Endothelial cell of umbilical vein (primary cell): ENCODE data around the gene KCNQ2. TPM values are rescaled to one million over a fixed set of nuclear protein-coding genes. Genes with fewer than 3 reads are reported as not detected.

Experiments used
- BruUV-seq: library from RNA; stranded (reverse); fragments of 400-500 nt; replicated peaks from 2 replicates; lab custom pipeline; 2021; lab: Mats Ljungman, UMichigan
- CTCF ChIA-PET: fragments of 300-600, 350-600 bp; sonication (Branson Sonifier 250); formaldehyde crosslinking; loops from one replicate; lab custom pipeline; 2021; ENCODE audit warnings: antibody characterized with exemption, inconsistent platforms; lab: Charles Lee
- POLR2A ChIA-PET: fragments of 300-600, 350-600 bp; sonication (Branson Sonifier 250); formaldehyde crosslinking; loops from one replicate; lab custom pipeline; 2021; ENCODE audit warnings: antibody characterized with exemption, inconsistent platforms; lab: Charles Lee
- DNase-seq: peaks from one replicate; pipeline ENCODE4 v3.0.0-alpha.2; 2011; ENCODE audit warnings: low read depth, low spot score
- FAIRE-seq: peaks from 2 replicates; lab custom pipeline; 2011; peaks lifted over from hg19 to GRCh38; lab: Jason Lieb, UNC
- H2AFZ ChIP-seq: 2 replicates; pipeline ENCODE4 v1.6.0; 2012; ENCODE audit warnings: low read depth, low read length, control low read depth, inconsistent platforms
- H3K27ac ChIP-seq: 2 replicates; pipeline ENCODE4 v1.5.1; 2011; ENCODE audit warnings: low read depth, mild to moderate bottlenecking, control low read depth, low read length, moderate library complexity; ENCODE audit not compliant: insufficient read depth
- H3K27me3 ChIP-seq, 2 experiments: 2 replicates each; pipeline versions ENCODE4 v1.6.0 to v1.6.1; 2011; ENCODE audit warnings: low read length in 2 of 2, mixed read lengths in 1 of 2; ENCODE audit not compliant: control insufficient read depth in 2 of 2, insufficient read depth in 2 of 2
- H3K36me3 ChIP-seq, 2 experiments: 2 replicates in 1 of 2; 3 replicates in 1 of 2; pipeline ENCODE4 v1.5.1; 2011; ENCODE audit warnings: low read length in 2 of 2, mild to moderate bottlenecking in 1 of 2, moderate library complexity in 1 of 2; ENCODE audit not compliant: control insufficient read depth in 2 of 2, insufficient read depth in 2 of 2; ENCODE audit errors: extremely low read depth in 1 of 2
- H3K4me1 ChIP-seq: 3 replicates; pipeline ENCODE4 v1.5.1; 2011; ENCODE audit warnings: mild to moderate bottlenecking, low read length; ENCODE audit not compliant: control insufficient read depth, insufficient read depth; ENCODE audit errors: extremely low read depth
- H3K4me2 ChIP-seq: 2 replicates; pipeline ENCODE4 v1.6.1; 2011; ENCODE audit warnings: low read length, control low read depth, mixed read lengths; ENCODE audit not compliant: insufficient read depth
- H3K4me3 ChIP-seq, 3 experiments: fragments of 200-600 bp in 1 of 3; sonication (generic), shearing (Covaris generic) in 1 of 3; replicated peaks in 1 of 3; 2 replicates each; pipeline ENCODE4 v1.5.1; 2011 to 2016; ENCODE audit warnings: control low read depth in 3 of 3, low read length in 3 of 3, mild to moderate bottlenecking in 2 of 3, inconsistent platforms in 1 of 3, low read depth in 1 of 3, moderate library complexity in 1 of 3; ENCODE audit not compliant: insufficient read depth in 1 of 3
- H3K79me2 ChIP-seq: 2 replicates; pipeline ENCODE4 v1.6.0; 2012; ENCODE audit warnings: low read length, inconsistent platforms; ENCODE audit not compliant: control insufficient read depth, insufficient read depth
- H3K9ac ChIP-seq: replicated peaks from 2 replicates; pipeline ENCODE3; 2011; ENCODE audit warnings: low read length, control low read depth; ENCODE audit not compliant: insufficient read depth; ENCODE audit errors: extremely low read depth
- H3K9me1 ChIP-seq: replicated peaks from 3 replicates; pipeline ENCODE4 v1.6.0; 2011; ENCODE audit warnings: mild to moderate bottlenecking, low read length; ENCODE audit not compliant: control insufficient read depth, insufficient read depth; ENCODE audit errors: extremely low read depth
- H3K9me3 ChIP-seq: replicated peaks from 2 replicates; pipeline ENCODE4 v1.5.1; 2012; ENCODE audit warnings: low read length, inconsistent platforms; ENCODE audit not compliant: control insufficient read depth, insufficient read depth
- H4K20me1 ChIP-seq: replicated peaks from 2 replicates; pipeline ENCODE3; 2011; ENCODE audit warnings: mild to moderate bottlenecking, low read length; ENCODE audit not compliant: control insufficient read depth, insufficient read depth; ENCODE audit errors: extremely low read depth
- CTCF ChIP-seq, 2 donors: IDR thresholded peaks; 1 replicate in 1 of 2; 2 replicates in 1 of 2; pipeline ENCODE4 v1.5.1; 2011; ENCODE audit warnings: low read length in 2 of 2, mild to moderate bottlenecking in 2 of 2, moderate library complexity in 2 of 2, control low read depth in 1 of 2, inconsistent platforms in 1 of 2, low read depth in 1 of 2; ENCODE audit not compliant: insufficient read depth in 1 of 2; ENCODE audit errors: extremely low read depth in 1 of 2
- EZH2 ChIP-seq: IDR thresholded peaks from 2 replicates; pipeline ENCODE4 v1.6.1; 2012; ENCODE audit warnings: borderline replicate concordance, low read depth, mild to moderate bottlenecking, moderate library complexity, low read length, inconsistent platforms; ENCODE audit not compliant: severe bottlenecking
- FOS ChIP-seq: IDR thresholded peaks from 2 replicates; pipeline ENCODE4 v1.6.1; 2011; ENCODE audit warnings: mild to moderate bottlenecking, low read length, moderate library complexity, borderline replicate concordance; ENCODE audit not compliant: insufficient read depth
- GATA2 ChIP-seq: IDR thresholded peaks from 2 replicates; pipeline ENCODE4 v1.7.0; 2011; ENCODE audit warnings: low read depth, mild to moderate bottlenecking, moderate library complexity, mixed read lengths, low read length; ENCODE audit not compliant: insufficient read length, insufficient read depth
- JUN ChIP-seq: IDR thresholded peaks from 2 replicates; pipeline ENCODE4 v1.6.1; 2011; ENCODE audit warnings: borderline replicate concordance, low read depth; ENCODE audit not compliant: insufficient read length, insufficient read depth
- MYC ChIP-seq: IDR thresholded peaks from one replicate; pipeline ENCODE4 v1.6.1; 2011; ENCODE audit warnings: mild to moderate bottlenecking, low read depth, low read length
- POLR2A ChIP-seq: IDR thresholded peaks from 2 replicates; pipeline ENCODE4 v1.6.1; 2012; ENCODE audit warnings: low read depth, mild to moderate bottlenecking, control low read depth, low read length
- POLR2AphosphoS5 ChIP-seq: IDR thresholded peaks from 2 replicates; pipeline ENCODE4 v1.6.1; 2012; ENCODE audit warnings: low read depth, mild to moderate bottlenecking, control low read depth, low read length, moderate library complexity; ENCODE audit not compliant: insufficient read depth
- dilution Hi-C: fragments of 300-500 bp; cut with MboI; formaldehyde crosslinking; loops from one replicate; pipeline ENCODE4 v1.15.0; 2019; ENCODE audit warnings: low sequenced_read_pairs; ENCODE audit not compliant: extremely low pct_ligation_motif_present
- intact Hi-C: fragments of 100-400 bp; cut with micrococcal nuclease; formaldehyde crosslinking; loops from one replicate; pipeline ENCODE4 v1.10.0; 2022
- polyA plus RNA-seq, 4 experiments: library from polyadenylated mRNA; depleted of rRNA in 3 of 4; stranded (reverse) in 3 of 4; unstranded in 1 of 4; fragments of >200 nt; gene quantifications; 2 replicates each; pipeline versions ENCODE4 v1.2.1 to v1.2.3, GENCODE V29; 2011 to 2012; ENCODE audit warnings: missing spikeins in 1 of 4
- total RNA-seq: library from RNA; stranded (reverse); gene quantifications from 2 replicates; pipeline ENCODE4 v1.2.3, GENCODE V29; 2021
- TF ChIP-seq, protein P1 (sequence below): IDR thresholded peaks from 2 replicates; pipeline ENCODE4 v1.6.1; 2011; ENCODE audit not compliant: insufficient read depth, insufficient read length

The KCNQ2 gene
- total and polyA plus RNA-seq, 2 donors (not counting 3 experiments of a cell fraction or from before 2014, with no cell fraction given): not detected

GRCh38 chr20:63422653-63423052 lies 49.8 kb downstream of the KCNQ2 start:
- H3K4me3 ChIP-seq: no peak overlapping the region
- H3K4me2 ChIP-seq: no peak overlapping the region
- no peaks in the 10 kb centered on the region for H3K4me1 ChIP-seq
- H4K20me1 ChIP-seq: no peaks in the 10 kb centered on the region
- no peaks in the 10 kb centered on the region for H3K9me3 ChIP-seq
- ChIA-PET CTCF (no interaction called here), POLR2A (no interaction called here)
- H3K79me2 ChIP-seq: no peaks in the 10 kb centered on the region
- no peak overlapping the region for H2AFZ ChIP-seq
- no peaks in the 10 kb centered on the region for H3K9me1 ChIP-seq
- TF ChIP-seq JUN (no peak), FOS (no peak), GATA2 (no peak), POLR2A (no peak), POLR2AphosphoS5 (no peak), MYC (no peak), EZH2 (no peak), CTCF (IDR thresholded peaks at IDR 0.05; ENCODE audit: extremely low read depth in 1 of 2, insufficient read depth in 1 of 2, low read depth in 1 of 2, low read length in 2 of 2) (no peak)
- TF ChIP-seq, protein P1, sequence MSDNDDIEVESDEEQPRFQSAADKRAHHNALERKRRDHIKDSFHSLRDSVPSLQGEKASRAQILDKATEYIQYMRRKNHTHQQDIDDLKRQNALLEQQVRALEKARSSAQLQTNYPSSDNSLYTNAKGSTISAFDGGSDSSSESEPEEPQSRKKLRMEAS: no peak
- FAIRE-seq: no peak
- DNase-seq: no peak
- dilution Hi-C loops: no loop called here
- H3K36me3 ChIP-seq: no peaks in the 10 kb centered on the region
- no TSS peak for BruUV-seq
- intact Hi-C loops: no loop called here
- no peaks in the 10 kb centered on the region for H3K27me3 ChIP-seq
- no peak overlapping the region for H3K27ac ChIP-seq
- no peak overlapping the region for H3K9ac ChIP-seq
